CD4-positive, CD25-positive, alpha-beta regulatory T cell (primary cell): Measurements from ENCODE around the gene SERPINA9. TPM values are rescaled to one million over a fixed set of nuclear protein-coding genes. Genes with fewer than 3 reads are reported as not detected.

Experiments used
- ATAC-seq, 2 donors: fragments of 150-1000 bp; cut with Tn5 transposase; one replicate each; pipeline ENCODE4 v1.10.0; 2021; ENCODE audit warnings: low read depth in 2 of 2, moderate number of reproducible peaks in 2 of 2, moderate library complexity in 1 of 2
- DNase-seq, 3 donors: peaks; one replicate each; pipeline versions ENCODE4 v3.0.0 to v3.0.0-alpha.2; 2012 to 2022; ENCODE audit warnings: mixed read lengths in 1 of 3
- H3K27ac ChIP-seq: one replicate; pipeline ENCODE4 v1.7.0; 2013; ENCODE audit warnings: mild to moderate bottlenecking, low read length; ENCODE audit not compliant: insufficient read depth, poor library complexity, severe bottlenecking
- H3K27me3 ChIP-seq: one replicate; pipeline ENCODE4 v1.7.0; 2013; ENCODE audit warnings: low read length; ENCODE audit not compliant: control insufficient read depth, insufficient read depth
- H3K36me3 ChIP-seq: one replicate; pipeline ENCODE4 v1.7.0; 2013; ENCODE audit warnings: mild to moderate bottlenecking, low read length, moderate library complexity; ENCODE audit not compliant: control insufficient read depth, insufficient read depth
- H3K4me1 ChIP-seq: 2 replicates; pipeline ENCODE4 v1.7.0; 2013; ENCODE audit warnings: mild to moderate bottlenecking, low read length; ENCODE audit not compliant: insufficient read depth, control insufficient read depth, poor library complexity, severe bottlenecking
- H3K4me3 ChIP-seq: one replicate; pipeline ENCODE4 v1.7.0; 2013; ENCODE audit warnings: low read depth, mild to moderate bottlenecking, low read length, moderate library complexity
- H3K9me3 ChIP-seq, 2 experiments: 1 replicate in 1 of 2; 2 replicates in 1 of 2; pipeline ENCODE4 v1.7.0; 2013; ENCODE audit warnings: low read length in 2 of 2, mild to moderate bottlenecking in 1 of 2, moderate library complexity in 1 of 2; ENCODE audit not compliant: control insufficient read depth in 2 of 2
- H3K27ac Mint-ChIP-seq, 3 donors: one replicate each; pipeline ENCODE4 v1.8.0; 2020 to 2022; ENCODE audit warnings: mild to moderate bottlenecking in 3 of 3, mixed read lengths in 3 of 3, moderate library complexity in 2 of 3
- H3K27me3 Mint-ChIP-seq: one replicate; pipeline ENCODE4 v1.8.0; 2022; ENCODE audit warnings: mild to moderate bottlenecking, mixed read lengths
- H3K36me3 Mint-ChIP-seq: one replicate; pipeline ENCODE4 v1.8.0; 2020; ENCODE audit warnings: mixed read lengths
- H3K4me1 Mint-ChIP-seq, 4 donors: one replicate each; pipeline ENCODE4 v1.8.0; 2020 to 2022; ENCODE audit warnings: mixed read lengths in 4 of 4, mild to moderate bottlenecking in 1 of 4
- H3K4me3 Mint-ChIP-seq, 4 donors: one replicate each; pipeline ENCODE4 v1.8.0; 2020 to 2022; ENCODE audit warnings: mild to moderate bottlenecking in 4 of 4, mixed read lengths in 4 of 4, moderate library complexity in 3 of 4
- H3K9me3 Mint-ChIP-seq, 7 donors: one replicate each; pipeline ENCODE4 v1.8.0; 2020 to 2022; ENCODE audit warnings: mixed read lengths in 7 of 7, mild to moderate bottlenecking in 3 of 7, moderate library complexity in 2 of 7
- polyA plus RNA-seq, 4 donors: library from polyadenylated mRNA; unstranded; fragments of 300-500 nt; fragmentation: Illumina TruSeq; gene quantifications; one replicate each; pipeline ENCODE4 v1.2.3, GENCODE V29; 2021
- total RNA-seq: library from RNA; stranded (reverse); gene quantifications from one replicate; pipeline ENCODE4 v1.2.3, GENCODE V29; 2022

Gene SERPINA9
- total and polyA plus RNA-seq, 5 donors from 2014 or later: not detected

GRCh38 chr14:94466706-94467370 lies 9.2 kb downstream of the SERPINA9 start:
- ATAC-seq (no peak), DNase-seq (no peak)
- peaks cover 11% of the 10 kb centered on the region for H3K27me3 Mint-ChIP-seq
- H3K36me3 ChIP-seq: no peaks in the 10 kb centered on the region
- H3K4me1 Mint-ChIP-seq: no peaks in the 10 kb centered on the region
- no peak overlapping the region for H3K27ac ChIP-seq
- H3K9me3 Mint-ChIP-seq: peaks cover 0 to 23% (median 3%) of the 10 kb centered on the region in 7 donors
- no peaks in the 10 kb centered on the region for H3K9me3 ChIP-seq
- no peak overlapping the region for H3K27ac Mint-ChIP-seq
- no peaks in the 10 kb centered on the region for H3K27me3 ChIP-seq
- no peak overlapping the region for H3K4me3 Mint-ChIP-seq
- no peaks in the 10 kb centered on the region for H3K36me3 Mint-ChIP-seq
- H3K4me3 ChIP-seq: no peak overlapping the region
- H3K4me1 ChIP-seq: no peaks in the 10 kb centered on the region

DNA sequence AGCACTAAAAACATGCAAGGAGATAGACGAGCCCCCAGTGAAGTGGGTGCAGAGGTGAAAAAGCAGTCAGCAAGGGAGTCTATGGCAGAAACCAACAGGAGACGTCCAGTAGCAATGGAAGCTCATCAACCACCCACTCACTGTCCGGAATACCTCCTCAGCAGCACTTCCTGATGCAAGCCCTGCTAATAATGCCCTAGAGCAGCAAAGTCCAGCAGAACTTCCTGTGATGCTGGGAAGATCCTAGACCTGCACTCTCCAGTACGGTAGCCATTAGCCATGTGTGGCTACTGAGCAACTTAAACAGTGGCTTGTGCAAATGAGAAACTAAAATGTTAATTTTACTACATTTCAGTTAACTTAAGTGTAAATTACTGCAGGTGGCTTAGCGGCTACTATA lies 11.0 kb downstream of the SERPINA9 start:
- Mint-ChIP-seq H3K27ac (no peak overlapping the region), H3K27me3 (peaks cover 11% of the 10 kb centered on the region), H3K4me3 (no peak overlapping the region), H3K36me3 (no peaks in the 10 kb centered on the region), H3K9me3 (peaks cover 0 to 23% (median 3%) of the 10 kb centered on the region in 7 donors), H3K4me1 (no peaks in the 10 kb centered on the region)
- Histone ChIP-seq H3K27me3 (no peaks in the 10 kb centered on the region), H3K4me3 (no peak overlapping the region), H3K9me3 (no peaks in the 10 kb centered on the region), H3K4me1 (no peaks in the 10 kb centered on the region), H3K36me3 (no peaks in the 10 kb centered on the region), H3K27ac (no peak overlapping the region)
- no peak for DNase-seq
- ATAC-seq: no peak

DNA sequence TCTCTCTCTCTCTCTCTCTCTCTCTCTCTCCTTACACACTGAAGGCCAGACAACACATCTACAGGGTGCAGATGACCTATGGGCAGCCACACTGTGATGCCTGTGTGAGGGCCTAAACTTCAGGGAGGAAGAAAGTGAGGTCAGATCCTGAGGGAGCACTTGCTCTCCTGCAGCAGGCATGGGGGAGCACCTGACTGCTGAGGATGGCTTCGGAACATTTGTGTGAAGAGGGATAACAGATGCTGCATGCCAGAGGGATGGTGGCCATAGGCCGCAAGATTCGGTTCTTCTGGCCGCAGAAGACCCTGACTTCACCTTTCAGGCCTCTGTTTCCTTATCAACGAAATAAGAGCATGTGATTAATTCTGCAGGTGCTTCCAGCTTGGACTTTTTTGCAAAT lies 11.7 kb downstream of the SERPINA9 start:
- peaks cover 0 to 23% (median 3%) of the 10 kb centered on the region in 7 donors for H3K9me3 Mint-ChIP-seq
- Histone ChIP-seq H3K4me1 (no peaks in the 10 kb centered on the region), H3K36me3 (no peaks in the 10 kb centered on the region), H3K27ac (no peak overlapping the region), H3K27me3 (no peaks in the 10 kb centered on the region), H3K4me3 (no peak overlapping the region), H3K9me3 (no peaks in the 10 kb centered on the region)
- ATAC-seq (no peak), DNase-seq (no peak)
- H3K36me3 Mint-ChIP-seq: no peaks in the 10 kb centered on the region
- peaks cover 11% of the 10 kb centered on the region for H3K27me3 Mint-ChIP-seq
- H3K4me1 Mint-ChIP-seq: no peaks in the 10 kb centered on the region
- H3K27ac Mint-ChIP-seq: no peak overlapping the region
- H3K4me3 Mint-ChIP-seq: no peak overlapping the region

- Histone ChIP-seq H3K27me3 (no peaks in the 10 kb centered on the region), H3K36me3 (no peaks in the 10 kb centered on the region), H3K4me1 (no peaks in the 10 kb centered on the region), H3K4me3 (no peak overlapping the region), H3K9me3 (no peaks in the 10 kb centered on the region), H3K27ac (no peak overlapping the region)
- H3K27me3 Mint-ChIP-seq: peaks cover 11% of the 10 kb centered on the region
- ATAC-seq (no peak), DNase-seq (no peak)
- H3K4me1 Mint-ChIP-seq: no peaks in the 10 kb centered on the region
- H3K9me3 Mint-ChIP-seq: peaks cover 0 to 25% (median 3%) of the 10 kb centered on the region in 7 donors
- no peak overlapping the region for H3K4me3 Mint-ChIP-seq
- no peaks in the 10 kb centered on the region for H3K36me3 Mint-ChIP-seq
- H3K27ac Mint-ChIP-seq: no peak overlapping the region
These were observed 13.0 kb downstream of the SERPINA9 start for GRCh38 chr14:94462763-94463572.

- Mint-ChIP-seq H3K27ac (no peak overlapping the region), H3K4me3 (no peak overlapping the region)
These were observed 13.8 kb downstream of the SERPINA9 start for GRCh38 chr14:94462219-94462551.

GRCh38 chr14:94461526-94462218 lies 14.3 kb downstream of the SERPINA9 start:
- Mint-ChIP-seq H3K4me1 (no peaks in the 10 kb centered on the region), H3K36me3 (no peaks in the 10 kb centered on the region), H3K9me3 (peaks cover 0 to 26% (median 3%) of the 10 kb centered on the region in 7 donors), H3K27ac (no peak overlapping the region), H3K4me3 (no peak overlapping the region), H3K27me3 (peaks cover 11% of the 10 kb centered on the region)
- Histone ChIP-seq H3K36me3 (no peaks in the 10 kb centered on the region), H3K4me1 (no peaks in the 10 kb centered on the region), H3K4me3 (no peak overlapping the region), H3K27ac (no peak overlapping the region), H3K9me3 (no peaks in the 10 kb centered on the region), H3K27me3 (no peaks in the 10 kb centered on the region)
- DNase-seq (no peak), ATAC-seq (no peak)

More at GRCh38 chr14:94462219-94462551, 13.8 kb downstream of the SERPINA9 start:
- H3K9me3 Mint-ChIP-seq: peaks cover 0 to 26% (median 3%) of the 10 kb centered on the region in 7 donors
- Histone ChIP-seq H3K27me3 (no peaks in the 10 kb centered on the region), H3K27ac (no peak overlapping the region), H3K4me3 (no peak overlapping the region), H3K4me1 (no peaks in the 10 kb centered on the region), H3K36me3 (no peaks in the 10 kb centered on the region), H3K9me3 (no peaks in the 10 kb centered on the region)
- no peaks in the 10 kb centered on the region for H3K4me1 Mint-ChIP-seq
- ATAC-seq: no peak
- no peaks in the 10 kb centered on the region for H3K36me3 Mint-ChIP-seq
- H3K27me3 Mint-ChIP-seq: peaks cover 11% of the 10 kb centered on the region
- DNase-seq: no peak

GRCh38 chr14:94460631-94461416 lies 15.2 kb downstream of the SERPINA9 start:
- no peaks in the 10 kb centered on the region for H3K36me3 ChIP-seq
- no peak for DNase-seq
- H3K27me3 ChIP-seq: no peaks in the 10 kb centered on the region
- no peaks in the 10 kb centered on the region for H3K36me3 Mint-ChIP-seq
- H3K27me3 Mint-ChIP-seq: peaks cover 11% of the 10 kb centered on the region
- H3K4me1 ChIP-seq: no peaks in the 10 kb centered on the region
- H3K4me3 ChIP-seq: no peak overlapping the region
- ATAC-seq: no peak
- no peak overlapping the region for H3K27ac Mint-ChIP-seq
- peaks cover 0 to 19% (median 3%) of the 10 kb centered on the region in 7 donors for H3K9me3 Mint-ChIP-seq
- no peak overlapping the region for H3K4me3 Mint-ChIP-seq
- H3K27ac ChIP-seq: no peak overlapping the region
- H3K4me1 Mint-ChIP-seq: no peaks in the 10 kb centered on the region
- H3K9me3 ChIP-seq: no peaks in the 10 kb centered on the region
